ENCODE measurements around the gene TRIM47. TPM values are rescaled to one million over a fixed set of nuclear protein-coding genes. Genes with fewer than 3 reads are reported as not detected.

TRIM47 gene
- total and polyA plus RNA-seq, 2 of the 13 experiments (the other 11 are each of a cell fraction or from before 2014, with no cell fraction given) = 33.5 to 82.0 TPM

DNA sequence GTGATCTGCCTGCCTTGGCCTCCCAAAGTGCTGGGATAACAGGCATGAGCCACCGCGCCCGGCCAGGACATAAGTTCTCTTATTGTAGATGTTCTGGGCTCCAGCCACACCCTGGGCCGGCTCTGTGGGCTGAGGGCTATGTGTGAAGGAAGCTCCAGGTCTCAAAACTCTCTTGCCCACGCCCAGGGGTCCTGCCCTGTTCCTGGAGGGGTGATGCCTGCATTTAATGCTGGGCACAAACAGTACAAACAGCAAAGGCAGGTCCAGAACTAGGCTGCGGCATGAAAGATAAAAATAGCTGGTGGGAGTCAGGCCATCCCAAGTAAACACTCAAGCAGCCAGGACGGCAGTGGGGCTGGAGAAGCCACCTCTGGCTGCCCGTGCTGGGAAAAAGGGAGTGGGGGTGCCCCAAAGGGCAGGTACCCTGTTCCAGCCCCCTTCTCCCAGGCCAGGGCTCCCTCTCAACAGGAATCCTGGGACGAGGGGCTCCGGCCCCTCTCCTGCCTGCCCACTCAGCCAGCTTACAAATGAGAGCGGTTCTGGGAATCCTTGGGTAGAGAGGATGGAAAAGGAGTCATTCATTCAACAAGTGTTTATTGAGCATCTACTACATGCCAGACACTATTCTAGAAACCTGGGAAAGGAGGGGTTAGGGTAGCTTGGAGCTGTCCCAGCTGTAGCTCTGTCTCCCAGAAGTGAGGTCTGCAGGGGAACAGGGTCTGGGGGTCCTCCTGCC lies 4.6 kb downstream of the TRIM47 start (continued):
- no peak for TF ChIP-seq ZNF281 (CRISPR knock-in tag; IDR thresholded peaks at IDR 0.05; ENCODE audit: borderline replicate concordance)
- peak; percentile 75 for TF ChIP-seq ZNF24 (IDR thresholded peaks at IDR 0.05)
- TF ChIP-seq PHB2 (IDR thresholded peaks at IDR 0.05; ENCODE audit: partially characterized antibody) = no peak
- no peak for TF ChIP-seq SIX1 (CRISPR knock-in tag; IDR thresholded peaks at IDR 0.05; ENCODE audit: borderline replicate concordance)
- TF ChIP-seq ZUFSP (CRISPR knock-in tag; IDR thresholded peaks at IDR 0.05; ENCODE audit: borderline replicate concordance) = no peak
- no peak for TF ChIP-seq ZNF430 (CRISPR knock-in tag; IDR thresholded peaks at IDR 0.05)
- no peak for TF ChIP-seq ZNF34 (CRISPR knock-in tag; IDR thresholded peaks at IDR 0.05; ENCODE audit: borderline replicate concordance)
- TF ChIP-seq MAZ (IDR thresholded peaks at IDR 0.05; ENCODE audit: borderline replicate concordance, low read depth, low read length) = no peak
- TF ChIP-seq MAZ (CRISPR knock-in tag; IDR thresholded peaks at IDR 0.05; ENCODE audit: low read depth) = no peak
- no peak for TF ChIP-seq AKNA (CRISPR knock-in tag; IDR thresholded peaks at IDR 0.05; ENCODE audit: borderline replicate concordance)
- no peak for TF ChIP-seq WIZ (CRISPR knock-in tag; IDR thresholded peaks at IDR 0.05)
- TF ChIP-seq, protein P1, sequence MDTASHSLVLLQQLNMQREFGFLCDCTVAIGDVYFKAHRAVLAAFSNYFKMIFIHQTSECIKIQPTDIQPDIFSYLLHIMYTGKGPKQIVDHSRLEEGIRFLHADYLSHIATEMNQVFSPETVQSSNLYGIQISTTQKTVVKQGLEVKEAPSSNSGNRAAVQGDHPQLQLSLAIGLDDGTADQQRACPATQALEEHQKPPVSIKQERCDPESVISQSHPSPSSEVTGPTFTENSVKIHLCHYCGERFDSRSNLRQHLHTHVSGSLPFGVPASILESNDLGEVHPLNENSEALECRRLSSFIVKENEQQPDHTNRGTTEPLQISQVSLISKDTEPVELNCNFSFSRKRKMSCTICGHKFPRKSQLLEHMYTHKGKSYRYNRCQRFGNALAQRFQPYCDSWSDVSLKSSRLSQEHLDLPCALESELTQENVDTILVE (CRISPR knock-in tag; IDR thresholded peaks at IDR 0.05) = no peak
- TF ChIP-seq TFE3 (CRISPR knock-in tag; IDR thresholded peaks at IDR 0.05) = no peak
- TF ChIP-seq ISX (CRISPR knock-in tag; conservative IDR thresholded peaks at IDR 0.05) = no peak
- no peak for TF ChIP-seq SOX13 (IDR thresholded peaks at IDR 0.05)
- TF ChIP-seq SOX13 (CRISPR knock-in tag; conservative IDR thresholded peaks at IDR 0.05 in 1 of 2, IDR thresholded peaks at IDR 0.05 in 1 of 2) = no peak
- no peak for TF ChIP-seq CREM (IDR thresholded peaks at IDR 0.05)
- no peak for TF ChIP-seq CREM (CRISPR knock-in tag; IDR thresholded peaks at IDR 0.05)

Measured in HepG2 (cell line).